Measurements from ENCODE around the gene BHLHE40. TPM values are rescaled to one million over a fixed set of nuclear protein-coding genes. Genes with fewer than 3 reads are reported as not detected.

Gene BHLHE40
- total and polyA plus RNA-seq, 2 of the 4 experiments (the other 2 are of a cell fraction) = 22.8 to 31.8 TPM

DNA sequence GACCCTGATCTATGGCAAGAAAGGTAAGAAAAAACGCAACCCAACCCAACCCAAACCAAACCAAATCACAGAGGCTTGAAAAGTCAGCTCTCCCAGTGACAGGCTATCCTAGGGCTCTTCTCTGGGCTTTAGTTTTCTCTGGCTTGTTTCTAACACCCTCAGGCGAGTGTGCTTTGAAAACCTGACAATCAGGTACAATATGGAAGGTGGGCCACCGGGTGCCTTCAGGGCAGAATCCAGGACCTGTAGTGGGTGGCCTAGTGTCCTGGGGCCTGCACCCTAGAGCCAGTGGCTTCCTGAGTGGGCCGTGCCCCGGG, 46.8 kb downstream of the BHLHE40 start:
- Histone ChIP-seq H3K79me1 (ENCODE audit: low read depth in 1 of 2, low read length in 2 of 2) (peaks cover 0 to 3% of the 10 kb centered on the region in 2 experiments; a peak in 1 of 4 replicates), H2BK5ac (ENCODE audit: low read depth, low read length, poor library complexity, severe bottlenecking) (peak overlapping the region; percentile 6), H3K14ac (replicated peaks; ENCODE audit: low read depth, low read length) (peak overlapping the region; percentile 18; the same call in 1 of the 2 replicates), H3K4me3 (ENCODE audit: insufficient read depth, low read depth, low read length) (no peak overlapping the region), H3K27ac (ENCODE audit: insufficient read depth, low read length) (peak overlapping the region; percentile 18), H3K56ac (ENCODE audit: extremely low read depth, insufficient read depth, low read length) (no peak overlapping the region), H3K4me1 (ENCODE audit: control insufficient read depth, insufficient read depth, low read length) (peaks cover 8% of the 10 kb centered on the region), H3K9me1 (ENCODE audit: insufficient read depth, low read length) (peaks cover 9% of the 10 kb centered on the region), H3K18ac (ENCODE audit: low read depth, low read length) (peak overlapping the region; percentile 62), H3K36me3 (ENCODE audit: control insufficient read depth, insufficient read depth, low read length) (no peaks in the 10 kb centered on the region), H2BK120ac (ENCODE audit: low read depth, low read length) (peak overlapping the region; percentile 80), H2BK15ac (ENCODE audit: low read depth, low read length) (peak overlapping the region; percentile 76; the same call in 2 of the 3 replicates), H3K9me3 (ENCODE audit: control insufficient read depth, insufficient read depth, low read length) (no peaks in the 10 kb centered on the region), H4K8ac (ENCODE audit: low read depth in 2 of 2, low read length in 2 of 2) (peak overlapping the region; percentile 69 to 71), H4K5ac (ENCODE audit: low read depth, low read length) (peak overlapping the region; percentile 47), H3K27me3 (ENCODE audit: control insufficient read depth, insufficient read depth, low read length) (no peaks in the 10 kb centered on the region), H3K23ac (ENCODE audit: low read depth, low read length) (peak overlapping the region; percentile 11; the same call in 1 of the 2 replicates), H2AK5ac (ENCODE audit: low read depth, low read length) (0 out of 2 replicates have a peak overlapping the region, but pooled peaks have one; percentile 20), H4K91ac (ENCODE audit: insufficient read depth, low read depth, low read length) (peak overlapping the region; percentile 73), H3K9ac (ENCODE audit: low read depth, low read length) (no peak overlapping the region), H2AK9ac (replicated peaks; ENCODE audit: low read depth, low read length, poor library complexity) (peak overlapping the region; percentile 87), H3K4me2 (ENCODE audit: low read depth, low read length) (peak overlapping the region; percentile 17; the same call in 1 of the 2 replicates), H4K20me1 (ENCODE audit: insufficient read depth, low read length) (no peaks in the 10 kb centered on the region), H3K4ac (ENCODE audit: low read depth, low read length) (peak overlapping the region; percentile 71), H2BK20ac (ENCODE audit: low read depth, low read length) (peak overlapping the region; percentile 51), H2AFZ (replicated peaks; ENCODE audit: low read length, poor library complexity) (peak overlapping the region; percentile 84)
- TF ChIP-seq POLR2A (IDR thresholded peaks at IDR 0.05; ENCODE audit: low read depth, low read length) (0 out of 2 replicates have a peak, but pooled peaks have one; percentile 15), CHD1 (IDR thresholded peaks at IDR 0.05; ENCODE audit: low read depth, low read length) (0 out of 2 replicates have a peak, but pooled peaks have one; percentile 15), RCOR1 (IDR thresholded peaks at IDR 0.05; ENCODE audit: insufficient replicate concordance, low read length) (no peak)
- DNase-seq (no peak), ATAC-seq (ENCODE audit: low read depth) (no peak)
- ChIA-PET CTCF (interaction anchor here (0.6 to 1.4 kb wide), 9 partner anchors 27 to 377 kb away, joined by 3 to 10 read pairs (median 3); no protein-coding TSS in a partner anchor), POLR2A (ENCODE audit: unreplicated experiment) (interaction anchor here (0.8 kb wide), 1 partner anchor 46 kb away, joined by 7 read pairs; no protein-coding TSS in a partner anchor)
- in situ Hi-C loops (cut with MboI; ENCODE audit: low sequenced_read_pairs) = loop anchor here (10.0 kb wide), 1 partner anchor 311 kb away; no protein-coding TSS in a partner anchor
- 100% methylated on average over 1 of the region's 5 CpGs; no CpG with 5 or more reads in 1 of the 2 experiments for WGBS, 2 experiments (ENCODE audit: extremely low coverage in 2 of 2, insufficient read length in 1 of 2)
- dilution Hi-C loops (cut with HindIII; ENCODE audit: low sequenced_read_pairs, unreplicated experiment) = no loop called here
- intact Hi-C loops (cut with micrococcal nuclease) = loop anchor here (1.0 to 5.0 kb wide), 4 partner anchors 46 to 370 kb away; no protein-coding TSS in a partner anchor
- no TSS peak for BruUV-seq (replicated peaks)

All from IMR-90 (cell line).